Epithelial cell of proximal tubule (primary cell): ENCODE measurements around the gene PXYLP1. TPM values are rescaled to one million over a fixed set of nuclear protein-coding genes. Genes with fewer than 3 reads are reported as not detected.
A peak's percentile ranks its signal among the peaks of the same experiment; 100 is the strongest.

ENCODE experiments used
- DNase-seq: peaks from one replicate; pipeline ENCODE4 v3.0.0-alpha.2; 2011; ENCODE audit warnings: low read depth
- H3K4me3 ChIP-seq: 2 replicates; pipeline ENCODE4 v1.5.1; 2011; ENCODE audit warnings: low read depth, mild to moderate bottlenecking, low read length
- total RNA-seq: library from RNA; depleted of rRNA; stranded (reverse); fragments of >200 nt; gene quantifications from 2 replicates; pipeline ENCODE4 v1.2.3, GENCODE V29; 2015
- TF ChIP-seq, protein P1 (sequence below): conservative IDR thresholded peaks from 2 replicates; pipeline ENCODE4 v1.5.1; 2012; ENCODE audit warnings: low read depth, mild to moderate bottlenecking, low read length

The PXYLP1 gene, protein sequence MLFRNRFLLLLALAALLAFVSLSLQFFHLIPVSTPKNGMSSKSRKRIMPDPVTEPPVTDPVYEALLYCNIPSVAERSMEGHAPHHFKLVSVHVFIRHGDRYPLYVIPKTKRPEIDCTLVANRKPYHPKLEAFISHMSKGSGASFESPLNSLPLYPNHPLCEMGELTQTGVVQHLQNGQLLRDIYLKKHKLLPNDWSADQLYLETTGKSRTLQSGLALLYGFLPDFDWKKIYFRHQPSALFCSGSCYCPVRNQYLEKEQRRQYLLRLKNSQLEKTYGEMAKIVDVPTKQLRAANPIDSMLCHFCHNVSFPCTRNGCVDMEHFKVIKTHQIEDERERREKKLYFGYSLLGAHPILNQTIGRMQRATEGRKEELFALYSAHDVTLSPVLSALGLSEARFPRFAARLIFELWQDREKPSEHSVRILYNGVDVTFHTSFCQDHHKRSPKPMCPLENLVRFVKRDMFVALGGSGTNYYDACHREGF
- 11.4 and 12.4 TPM in 2 replicates for total RNA-seq

DNA sequence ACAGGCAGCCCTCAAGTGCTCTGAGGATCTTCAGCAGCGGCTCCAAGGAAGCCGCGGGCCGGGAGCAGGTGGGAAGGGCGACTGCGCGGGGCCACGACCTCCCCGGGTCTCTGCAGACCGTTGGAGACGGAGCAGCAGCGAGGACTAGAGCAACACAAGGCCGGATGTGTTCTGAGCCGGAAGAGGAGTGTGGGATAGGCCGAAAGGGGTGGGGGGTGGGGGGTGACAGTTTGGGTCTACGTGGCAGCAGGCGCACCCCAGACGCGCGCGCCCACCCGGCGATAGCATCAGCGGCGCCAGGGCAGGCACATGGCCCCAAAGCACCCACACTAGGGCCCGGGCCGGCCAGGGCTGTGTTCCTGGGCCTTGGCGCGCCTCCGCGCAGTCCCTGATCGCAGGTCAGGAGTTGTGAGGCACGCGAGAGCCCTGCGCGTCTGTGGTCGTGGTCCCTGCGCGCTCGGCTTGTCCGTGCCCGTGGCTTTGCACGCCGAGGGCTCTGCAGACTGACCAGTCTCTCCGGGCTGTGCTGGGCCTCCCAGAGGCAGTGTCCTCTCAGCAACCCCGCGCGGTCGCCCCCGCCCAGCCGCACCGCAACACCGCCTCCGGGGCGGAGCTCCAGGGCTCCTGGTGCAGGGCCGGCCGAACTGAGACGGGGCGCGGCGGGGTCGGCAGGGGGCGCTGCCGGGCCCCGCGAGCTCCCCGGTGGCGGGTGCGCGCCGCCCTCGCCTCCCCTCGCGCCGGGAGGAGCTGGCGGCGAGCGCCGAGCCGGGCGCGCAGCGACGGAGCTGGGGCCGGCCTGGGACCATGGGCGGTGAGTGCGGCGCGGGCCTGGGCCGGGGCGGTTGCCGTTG, at the start of gene PXYLP1:
PXYLP1 (plus strand) TSS at position 725 of the 851 bp plus-strand sequence. CDS start 28,351 bp downstream, outside the sequence.
- DNase-seq: no peak
- H3K4me3 ChIP-seq: peak within 1 kb of the TSS; percentile 73
- TF ChIP-seq, protein P1, sequence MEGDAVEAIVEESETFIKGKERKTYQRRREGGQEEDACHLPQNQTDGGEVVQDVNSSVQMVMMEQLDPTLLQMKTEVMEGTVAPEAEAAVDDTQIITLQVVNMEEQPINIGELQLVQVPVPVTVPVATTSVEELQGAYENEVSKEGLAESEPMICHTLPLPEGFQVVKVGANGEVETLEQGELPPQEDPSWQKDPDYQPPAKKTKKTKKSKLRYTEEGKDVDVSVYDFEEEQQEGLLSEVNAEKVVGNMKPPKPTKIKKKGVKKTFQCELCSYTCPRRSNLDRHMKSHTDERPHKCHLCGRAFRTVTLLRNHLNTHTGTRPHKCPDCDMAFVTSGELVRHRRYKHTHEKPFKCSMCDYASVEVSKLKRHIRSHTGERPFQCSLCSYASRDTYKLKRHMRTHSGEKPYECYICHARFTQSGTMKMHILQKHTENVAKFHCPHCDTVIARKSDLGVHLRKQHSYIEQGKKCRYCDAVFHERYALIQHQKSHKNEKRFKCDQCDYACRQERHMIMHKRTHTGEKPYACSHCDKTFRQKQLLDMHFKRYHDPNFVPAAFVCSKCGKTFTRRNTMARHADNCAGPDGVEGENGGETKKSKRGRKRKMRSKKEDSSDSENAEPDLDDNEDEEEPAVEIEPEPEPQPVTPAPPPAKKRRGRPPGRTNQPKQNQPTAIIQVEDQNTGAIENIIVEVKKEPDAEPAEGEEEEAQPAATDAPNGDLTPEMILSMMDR: peak; percentile 48

DNA sequence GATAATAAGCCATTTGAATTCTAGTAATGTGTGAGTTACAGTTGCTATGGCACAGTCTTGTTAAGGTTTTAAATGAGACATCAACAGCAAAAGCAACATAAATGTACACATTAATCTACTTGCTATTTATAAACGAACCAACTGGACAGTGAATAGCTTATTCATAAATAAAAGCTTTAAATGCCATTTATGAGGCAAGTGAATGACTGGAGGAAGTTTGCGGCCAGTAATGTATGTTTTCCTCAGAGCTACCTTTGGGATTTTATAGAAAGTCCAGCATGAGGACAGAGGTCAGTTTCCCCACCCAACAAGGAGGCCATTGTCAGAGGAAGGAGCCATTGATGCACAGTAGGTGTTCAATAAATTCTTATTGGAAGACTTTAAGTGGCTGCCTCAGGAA, 48.0 kb upstream of the PXYLP1 start:
- TF ChIP-seq, protein P1: no peak
- DNase-seq: no peak
- no peak overlapping the region for H3K4me3 ChIP-seq

DNA sequence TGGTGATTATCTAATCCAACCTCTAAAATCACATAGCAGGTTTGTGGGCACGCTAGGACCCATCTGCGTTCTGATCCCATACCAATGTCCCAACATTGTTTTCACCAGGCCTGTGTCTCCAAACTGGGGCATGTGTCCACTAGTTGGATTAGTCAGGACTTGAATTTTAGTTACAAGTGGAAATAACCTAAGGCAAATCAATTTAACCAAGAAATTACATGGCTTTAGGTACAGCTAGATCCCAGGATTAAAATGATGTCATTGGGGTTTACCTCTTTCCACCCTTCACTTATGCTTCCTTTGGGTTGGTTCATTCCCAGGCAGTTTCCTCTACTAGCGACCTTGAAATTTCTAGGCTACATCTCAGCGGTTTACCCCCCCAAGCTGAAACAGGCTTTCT, 47.2 kb upstream of the PXYLP1 start:
- no peak for DNase-seq
- H3K4me3 ChIP-seq: no peak overlapping the region
- TF ChIP-seq, protein P1: no peak

DNA sequence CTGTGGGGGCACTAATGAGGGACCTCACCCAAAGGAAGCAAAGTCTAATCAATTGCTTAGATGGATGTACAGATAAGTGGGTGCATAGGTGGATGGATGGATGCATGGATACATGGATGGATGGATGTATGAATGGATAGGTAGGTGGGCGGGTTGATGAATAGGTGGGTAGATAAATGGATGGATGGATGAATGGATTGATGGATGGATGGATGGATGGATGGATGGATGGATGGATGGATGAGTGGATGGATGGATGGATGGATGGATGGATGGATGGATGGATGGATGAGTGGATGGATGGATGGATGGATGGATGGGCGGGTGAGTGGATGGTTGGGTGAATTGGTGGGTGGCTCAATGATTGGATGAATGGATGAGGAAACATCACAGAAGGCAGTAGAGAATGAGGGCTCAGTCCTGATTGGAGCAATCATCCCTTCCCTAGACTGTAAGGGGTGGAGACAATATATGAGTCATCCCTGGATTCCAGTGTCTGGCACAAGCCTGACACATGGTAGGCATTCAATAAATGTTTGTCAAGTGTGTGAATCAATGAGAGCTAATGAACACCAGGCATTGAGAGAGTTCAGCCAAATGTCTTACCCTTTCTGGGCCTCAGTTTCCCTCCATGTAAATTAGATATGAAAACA, 40.4 kb upstream of the PXYLP1 start:
- H3K4me3 ChIP-seq: no peak overlapping the region
- TF ChIP-seq, protein P1: no peak
- DNase-seq: no peak

DNA sequence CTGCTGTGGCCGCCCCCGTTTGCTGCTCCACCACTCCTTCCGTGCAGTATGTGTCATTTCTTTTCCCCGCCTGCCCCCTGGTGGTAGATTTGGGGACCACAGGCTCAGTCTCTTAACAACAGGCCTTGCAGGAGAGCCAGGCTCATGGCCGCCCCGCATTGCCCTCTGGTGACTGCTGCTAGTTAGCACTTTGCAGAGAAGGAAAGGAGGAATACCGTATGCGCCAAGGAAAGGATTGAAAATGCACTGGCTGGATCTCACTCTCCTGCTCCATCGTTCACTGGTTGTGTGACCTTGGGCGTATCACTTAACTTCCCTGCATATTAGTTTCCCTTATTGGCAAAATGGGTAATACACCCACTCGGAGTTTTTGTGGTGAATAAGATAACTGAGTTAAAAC, 39.3 kb upstream of the PXYLP1 start:
- H3K4me3 ChIP-seq: no peak overlapping the region
- TF ChIP-seq, protein P1: peak; percentile 98
- DNase-seq: peak; percentile 44

DNA sequence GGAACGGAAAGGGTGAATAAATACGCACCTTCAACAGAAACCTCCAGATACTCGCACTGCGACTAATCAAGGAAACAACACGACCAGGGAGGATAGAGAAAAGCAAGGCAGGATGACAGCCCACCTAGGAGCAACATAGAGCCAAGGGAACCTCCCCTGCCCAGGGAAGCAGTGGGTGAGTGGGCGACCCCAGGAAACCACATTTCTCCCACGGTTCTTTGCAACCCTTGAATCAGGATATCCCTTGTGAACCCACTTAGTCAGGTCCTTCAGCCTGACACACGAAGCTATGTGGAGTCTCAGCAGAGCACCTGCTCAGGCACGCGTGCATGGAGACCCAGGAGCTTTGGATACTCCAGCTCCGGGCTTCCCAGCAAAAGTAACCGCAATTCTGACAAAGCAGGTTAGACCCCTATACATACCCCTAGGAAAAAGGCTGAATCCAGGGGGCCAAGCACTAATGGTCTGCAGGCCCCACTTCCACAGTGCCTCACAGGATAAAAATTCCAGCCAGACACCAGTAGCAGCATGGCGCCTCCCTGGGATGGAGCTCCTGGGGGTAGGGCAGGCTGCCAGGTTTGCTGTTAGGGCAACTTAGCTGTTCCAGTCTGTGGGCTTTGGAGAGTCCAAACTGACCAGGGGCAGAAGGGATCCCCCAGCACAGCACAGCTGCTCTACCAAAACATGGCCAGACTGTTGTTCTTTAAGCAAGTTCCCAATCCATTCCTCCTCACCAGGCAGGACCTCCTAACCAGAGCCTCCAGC, 38.4 kb upstream of the PXYLP1 start:
- DNase-seq: no peak
- H3K4me3 ChIP-seq: no peak overlapping the region
- TF ChIP-seq, protein P1: no peak
